SU-DHL-6 (cell line): ENCODE results near the gene GRB10.

Experiments
- H2AFZ ChIP-seq: fragments of 200-600 bp; sonication (generic); 2 replicates; pipeline ENCODE4 v1.6.1; 2014; ENCODE audit warnings: low read depth, mild to moderate bottlenecking, moderate library complexity, mixed read lengths, antibody characterized with exemption, low read length; ENCODE audit not compliant: severe bottlenecking
- H3F3A ChIP-seq: fragments of 200-600 bp; shearing (Covaris generic); 2 replicates; pipeline ENCODE4 v1.6.0; 2016; ENCODE audit warnings: antibody characterized with exemption, mild to moderate bottlenecking; ENCODE audit not compliant: insufficient read depth
- H3K27ac ChIP-seq: fragments of 200-600 bp; sonication (generic); 2 replicates; pipeline ENCODE4 v1.5.1; 2016; ENCODE audit warnings: low read depth, mild to moderate bottlenecking, low read length, moderate library complexity, mixed read lengths
- H3K27me3 ChIP-seq: fragments of 200-600 bp; sonication (generic), shearing (Covaris generic); 2 replicates; pipeline ENCODE4 v1.6.0; 2014; ENCODE audit warnings: mild to moderate bottlenecking, low read length
- H3K36me3 ChIP-seq: fragments of 200-600 bp; sonication (generic); 2 replicates; pipeline ENCODE4 v1.6.1; 2014; ENCODE audit warnings: mild to moderate bottlenecking, low read length, mixed read lengths
- H3K4me2 ChIP-seq: fragments of 300-600, 200-600 bp; shearing (Covaris generic), sonication (generic); 2 replicates; pipeline ENCODE4 v1.6.0; 2014; ENCODE audit warnings: low read length, low read depth, mild to moderate bottlenecking; ENCODE audit not compliant: poor library complexity, severe bottlenecking
- H3K4me3 ChIP-seq: fragments of 200-600 bp; sonication (generic); 2 replicates; pipeline ENCODE4 v1.5.1; 2014; ENCODE audit warnings: antibody characterized with exemption, low read length, mild to moderate bottlenecking, mixed read lengths; ENCODE audit not compliant: insufficient read depth, poor library complexity, severe bottlenecking
- H3K79me2 ChIP-seq: fragments of 200-600 bp; sonication (generic); 2 replicates; pipeline ENCODE4 v1.6.1; 2014; ENCODE audit warnings: mild to moderate bottlenecking, low read length, moderate library complexity; ENCODE audit not compliant: insufficient read depth
- H3K9ac ChIP-seq: fragments of 200-600 bp; sonication (generic); 2 replicates; pipeline ENCODE4 v1.7.0; 2014; ENCODE audit warnings: mild to moderate bottlenecking, low read length
- H3K9me2 ChIP-seq: fragments of 200-600 bp; sonication (generic); replicated peaks from 2 replicates; pipeline ENCODE4 v1.6.1; 2014; ENCODE audit warnings: low read length; ENCODE audit not compliant: insufficient read depth
- H3K9me3 ChIP-seq: fragments of 200-600 bp; sonication (generic); 2 replicates; pipeline ENCODE4 v1.6.1; 2014; ENCODE audit warnings: low read length, mixed read lengths; ENCODE audit not compliant: insufficient read depth
- H4K20me1 ChIP-seq: fragments of 200-600 bp; sonication (generic); 2 replicates; pipeline ENCODE4 v1.6.1; 2014; ENCODE audit warnings: low read depth, mild to moderate bottlenecking, antibody characterized with exemption, low read length, moderate library complexity, mixed read lengths
- CTCF ChIP-seq: fragments of 200-600 bp; sonication (generic); IDR thresholded peaks from one replicate; pipeline ENCODE4 v1.5.1; 2017; ENCODE audit warnings: antibody characterized with exemption, mild to moderate bottlenecking, low read length, moderate library complexity; ENCODE audit not compliant: insufficient read depth, poor library complexity, severe bottlenecking
- EZH2phosphoT487 ChIP-seq: fragments of 200-600 bp; sonication (generic), shearing (Covaris generic); conservative IDR thresholded peaks from 2 replicates; pipeline ENCODE4 v1.6.1; 2018; ENCODE audit warnings: mild to moderate bottlenecking, antibody characterized with exemption, low read length, moderate library complexity, mixed read lengths

Gene GRB10

GRCh38 chr7:50690541-50691011, 92.1 kb downstream of the GRB10 start:
- no peaks in the 10 kb centered on the region for H3K36me3 ChIP-seq
- no peaks in the 10 kb centered on the region for H4K20me1 ChIP-seq
- no peaks in the 10 kb centered on the region for H3K79me2 ChIP-seq
- TF ChIP-seq CTCF (no peak), EZH2phosphoT487 (no peak)
- no peaks in the 10 kb centered on the region for H3K27me3 ChIP-seq
- no peaks in the 10 kb centered on the region for H3F3A ChIP-seq
- H3K9me3 ChIP-seq, result no peaks in the 10 kb centered on the region
- H3K9me2 ChIP-seq, result no peaks in the 10 kb centered on the region
- no peak overlapping the region for H3K9ac ChIP-seq
- no peak overlapping the region for H3K4me2 ChIP-seq
- H3K27ac ChIP-seq, result no peak overlapping the region
- H3K4me3 ChIP-seq, result no peak overlapping the region
- H2AFZ ChIP-seq, result no peak overlapping the region

- Histone ChIP-seq H3K9me2 (no peaks in the 10 kb centered on the region), H3K27me3 (0 out of 2 replicates have a peak, but pooled peaks cover 5% of the 10 kb centered on the region), H3K4me3 (no peak overlapping the region), H3K79me2 (no peaks in the 10 kb centered on the region), H3K27ac (no peak overlapping the region), H3K9me3 (no peaks in the 10 kb centered on the region), H4K20me1 (no peaks in the 10 kb centered on the region), H3K36me3 (no peaks in the 10 kb centered on the region), H3K9ac (no peak overlapping the region), H3F3A (no peaks in the 10 kb centered on the region), H3K4me2 (no peak overlapping the region), H2AFZ (no peak overlapping the region)
- TF ChIP-seq EZH2phosphoT487 (no peak), CTCF (no peak)
Measured at GRCh38 chr7:50688226-50688590, 94.5 kb downstream of the GRB10 start.

GRCh38 chr7:50687575-50688225, 95.0 kb downstream of the GRB10 start:
- Histone ChIP-seq H2AFZ (no peak overlapping the region), H3K79me2 (no peaks in the 10 kb centered on the region), H3K9me2 (no peaks in the 10 kb centered on the region), H3K9me3 (no peaks in the 10 kb centered on the region), H3F3A (no peaks in the 10 kb centered on the region), H4K20me1 (no peaks in the 10 kb centered on the region), H3K4me3 (no peak overlapping the region), H3K9ac (no peak overlapping the region), H3K27me3 (0 out of 2 replicates have a peak, but pooled peaks cover 5% of the 10 kb centered on the region), H3K36me3 (no peaks in the 10 kb centered on the region), H3K27ac (no peak overlapping the region), H3K4me2 (no peak overlapping the region)
- no peak for TF ChIP-seq CTCF
- no peak for TF ChIP-seq EZH2phosphoT487
